Body of pancreas (tissue), 4 donors: ENCODE results near the gene AQP12B. TPM values are rescaled to one million over a fixed set of nuclear protein-coding genes. Genes with fewer than 3 reads are reported as not detected.

Source experiments
- ATAC-seq: fragments of 150-250 bp; one replicate; pipeline ENCODE4 v1.9.1; 2016
- DNase-seq, 4 donors: peaks; one replicate each; pipeline ENCODE4 v3.0.0-alpha.2; 2019
- H3K27ac ChIP-seq, 4 donors: fragments of 200-600 bp; sonication (generic); 1 replicate in 3 of 4; 2 replicates in 1 of 4; pipeline versions ENCODE4 v1.5.1 to v1.6.1; 2016 to 2019; ENCODE audit warnings: mild to moderate bottlenecking in 1 of 4, mixed read lengths in 1 of 4, moderate library complexity in 1 of 4
- H3K27me3 ChIP-seq, 2 donors: fragments of 200-600 bp; sonication (generic); one replicate each; pipeline ENCODE4 v1.6.0; 2016; ENCODE audit warnings: mild to moderate bottlenecking in 1 of 2
- H3K36me3 ChIP-seq, 2 donors: fragments of 200-600 bp; sonication (generic); replicated peaks in 1 of 2; 2 replicates each; pipeline ENCODE4 v1.5.1; 2016; ENCODE audit warnings: low read depth in 2 of 2; ENCODE audit not compliant: insufficient read depth in 1 of 2
- H3K4me1 ChIP-seq: fragments of 200-600 bp; sonication (generic); one replicate; pipeline ENCODE4 v1.6.0; 2016
- H3K4me3 ChIP-seq, 2 donors: fragments of 200-600 bp; sonication (generic); 1 replicate in 1 of 2; 2 replicates in 1 of 2; pipeline ENCODE4 v1.5.1; 2016 to 2019
- H3K9me3 ChIP-seq, 3 donors: fragments of 200-600 bp; sonication (generic); 1 replicate in 2 of 3; 2 replicates in 1 of 3; pipeline ENCODE4 v1.5.1; 2016
- POLR2A ChIP-seq, 3 donors: fragments of 450-650 bp; IDR thresholded peaks; one replicate each; pipeline ENCODE4 v1.6.1; 2016; ENCODE audit warnings: antibody characterized with exemption in 3 of 3, mild to moderate bottlenecking in 2 of 3
- WGBS, 2 donors: methylation state at CpG; one replicate each; pipeline ENCODE4 v1.1.5; 2017; 5-methylcytosine and 5-hydroxymethylcytosine counted together
- intact Hi-C: fragments of 100-400 bp; cut with DNase I; formaldehyde crosslinking; loops from one replicate; pipeline ENCODE4 v1.15.1; 2023
- total RNA-seq, 2 donors: library from RNA; depleted of rRNA; stranded (reverse); fragments of >200 nt; gene quantifications; one replicate each; pipeline ENCODE4 v1.1.0, GENCODE V29; 2016
- TF ChIP-seq, protein P1 (sequence below), 7 experiments: fragments of 450-650 bp in 4 of 7; fragments of 200-600 bp in 3 of 7; sonication (generic) in 3 of 7; IDR thresholded peaks; one replicate each; pipeline ENCODE4 v1.5.1; 2016 to 2019; ENCODE audit warnings: antibody characterized with exemption in 7 of 7

AQP12B gene
- total RNA-seq, 2 donors from 2014 or later, result 328 to 392 TPM

GRCh38 chr2:240688553-240688919 lies 5.9 kb upstream of the AQP12B start:
- TF ChIP-seq, protein P1, sequence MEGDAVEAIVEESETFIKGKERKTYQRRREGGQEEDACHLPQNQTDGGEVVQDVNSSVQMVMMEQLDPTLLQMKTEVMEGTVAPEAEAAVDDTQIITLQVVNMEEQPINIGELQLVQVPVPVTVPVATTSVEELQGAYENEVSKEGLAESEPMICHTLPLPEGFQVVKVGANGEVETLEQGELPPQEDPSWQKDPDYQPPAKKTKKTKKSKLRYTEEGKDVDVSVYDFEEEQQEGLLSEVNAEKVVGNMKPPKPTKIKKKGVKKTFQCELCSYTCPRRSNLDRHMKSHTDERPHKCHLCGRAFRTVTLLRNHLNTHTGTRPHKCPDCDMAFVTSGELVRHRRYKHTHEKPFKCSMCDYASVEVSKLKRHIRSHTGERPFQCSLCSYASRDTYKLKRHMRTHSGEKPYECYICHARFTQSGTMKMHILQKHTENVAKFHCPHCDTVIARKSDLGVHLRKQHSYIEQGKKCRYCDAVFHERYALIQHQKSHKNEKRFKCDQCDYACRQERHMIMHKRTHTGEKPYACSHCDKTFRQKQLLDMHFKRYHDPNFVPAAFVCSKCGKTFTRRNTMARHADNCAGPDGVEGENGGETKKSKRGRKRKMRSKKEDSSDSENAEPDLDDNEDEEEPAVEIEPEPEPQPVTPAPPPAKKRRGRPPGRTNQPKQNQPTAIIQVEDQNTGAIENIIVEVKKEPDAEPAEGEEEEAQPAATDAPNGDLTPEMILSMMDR (IDR thresholded peaks at IDR 0.05), result no peak
- no peak for TF ChIP-seq POLR2A (IDR thresholded peaks at IDR 0.05)
- peak in 2 of 4 donors; percentile 9 to 30 for DNase-seq
- no peaks in the 10 kb centered on the region for H3K9me3 ChIP-seq
- WGBS, 2 donors, result 72% methylated on average over 9 of the region's 9 CpGs; no CpG with 5 or more reads in 1 of the 2 donors
- peaks cover 42% of the 10 kb centered on the region for H3K4me1 ChIP-seq
- H3K27ac ChIP-seq, result peak overlapping the region in 3 of 4 donors; percentile 81 to 90 (median 89)
- ATAC-seq, result no peak
- no peaks in the 10 kb centered on the region for H3K27me3 ChIP-seq
- H3K36me3 ChIP-seq, result no peaks in the 10 kb centered on the region
- no peak overlapping the region for H3K4me3 ChIP-seq
- intact Hi-C loops, result no loop called here

DNA sequence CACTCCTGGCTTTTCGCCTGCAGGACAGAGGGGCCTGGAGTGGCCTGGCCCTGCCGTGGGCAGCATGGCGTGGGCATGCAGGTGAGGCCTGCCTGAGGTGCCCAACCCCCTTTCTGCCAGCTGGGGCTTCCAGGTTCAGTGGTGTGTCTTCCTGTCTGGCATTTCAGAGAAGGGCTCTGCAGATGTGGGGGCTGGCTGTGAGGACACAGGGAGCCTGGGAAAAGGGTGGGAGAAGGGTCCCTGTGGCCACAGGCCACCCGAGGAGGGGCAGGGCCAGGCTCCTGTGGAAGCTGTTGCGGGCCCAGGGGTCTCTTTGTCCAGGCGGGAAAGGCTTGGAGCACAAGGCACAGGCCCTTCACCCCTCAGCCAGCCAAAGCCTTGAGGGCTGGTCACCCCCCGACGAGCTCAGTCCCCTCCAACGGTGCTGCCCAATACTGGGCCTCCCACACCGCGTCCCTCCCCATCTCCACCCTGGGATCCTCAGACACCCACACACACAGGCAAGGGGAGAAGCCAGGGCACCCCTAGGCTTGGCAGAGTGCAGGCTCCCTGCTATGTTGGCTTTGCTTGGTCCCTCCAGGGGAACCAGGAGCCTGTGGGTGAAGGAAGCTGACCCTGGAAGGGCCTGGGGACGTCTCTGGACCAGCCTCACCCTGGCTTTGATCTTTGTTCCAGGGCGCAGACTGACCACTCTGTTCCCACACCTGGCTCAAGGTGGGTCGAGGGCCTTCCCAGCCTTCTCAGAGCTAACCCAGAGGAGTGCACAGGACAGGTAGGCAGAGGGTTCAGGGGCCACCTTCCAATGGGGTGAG lies 5.3 kb upstream of the AQP12B start:
- Histone ChIP-seq H3K9me3 (no peaks in the 10 kb centered on the region), H3K36me3 (no peaks in the 10 kb centered on the region), H3K27me3 (no peaks in the 10 kb centered on the region), H3K4me1 (peaks cover 42% of the 10 kb centered on the region), H3K4me3 (peak overlapping the region; percentile 11 to 28), H3K27ac (peak overlapping the region; percentile 32 to 90 (median 85))
- ATAC-seq (no peak), DNase-seq (peak in 2 of 4 donors; percentile 27 to 42)
- WGBS, 2 donors, result 64 to 65% methylated on average over 3 to 14 of the region's 14 CpGs
- intact Hi-C loops, result no loop called here
- TF ChIP-seq, protein P1 (IDR thresholded peaks at IDR 0.05), result no peak
- TF ChIP-seq POLR2A (IDR thresholded peaks at IDR 0.05), result no peak

- Histone ChIP-seq H3K27me3 (no peaks in the 10 kb centered on the region), H3K27ac (peak overlapping the region; percentile 32 to 90 (median 85)), H3K9me3 (no peaks in the 10 kb centered on the region), H3K4me1 (peaks cover 42% of the 10 kb centered on the region), H3K36me3 (no peaks in the 10 kb centered on the region), H3K4me3 (peak overlapping the region; percentile 11 to 28)
- peak; percentile 28 to 66 (median 48) for DNase-seq
- intact Hi-C loops, result no loop called here
- WGBS, 2 donors, result 42 to 45% methylated on average over 9 to 20 of the region's 20 CpGs
- ATAC-seq, result no peak
- TF ChIP-seq POLR2A (IDR thresholded peaks at IDR 0.05), result peak in 2 of 3 donors; percentile 26 to 30
- TF ChIP-seq, protein P1 (IDR thresholded peaks at IDR 0.05), result no peak
These were observed 4.5 kb upstream of the AQP12B start for GRCh38 chr2:240687045-240687740.

DNA sequence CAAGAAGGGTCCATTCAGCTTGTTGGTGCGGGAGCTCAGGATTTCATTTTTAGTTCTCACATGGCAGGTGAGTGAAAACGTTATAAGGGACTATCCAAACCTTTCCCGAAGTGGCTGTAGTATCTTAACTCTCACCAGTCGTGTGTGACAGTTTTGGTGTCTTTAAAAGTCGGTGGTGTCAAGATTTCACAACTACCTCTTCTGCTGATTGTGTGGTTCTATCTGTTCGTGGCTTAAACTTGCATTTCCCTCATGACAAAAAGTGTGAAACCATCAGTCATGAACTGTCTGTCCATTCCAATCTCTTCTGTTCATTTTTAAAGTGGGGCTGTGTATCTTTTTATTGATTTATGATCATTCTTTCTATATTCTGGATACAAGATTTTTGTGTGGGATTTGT lies 3.8 kb upstream of the AQP12B start:
- TF ChIP-seq, protein P1 (IDR thresholded peaks at IDR 0.05), result no peak
- TF ChIP-seq POLR2A (IDR thresholded peaks at IDR 0.05), result no peak
- ATAC-seq (no peak), DNase-seq (no peak)
- Histone ChIP-seq H3K9me3 (no peaks in the 10 kb centered on the region), H3K4me3 (peak overlapping the region; percentile 11 to 28), H3K36me3 (no peaks in the 10 kb centered on the region), H3K27me3 (no peaks in the 10 kb centered on the region), H3K27ac (peak overlapping the region; percentile 40 to 90 (median 85)), H3K4me1 (peaks cover 36% of the 10 kb centered on the region)
- 16 to 42% methylated on average over 5 to 6 of the region's 6 CpGs for WGBS, 2 donors
- intact Hi-C loops, result no loop called here
